IMR-90 (cell line): Measurements from ENCODE around the gene SPTBN5. TPM values are rescaled to one million over a fixed set of nuclear protein-coding genes. Genes with fewer than 3 reads are reported as not detected.

Experiments used
- ATAC-seq: fragments of 200-7000 bp; cut with Tn5 transposase; 2 replicates; pipeline ENCODE4 v1.9.1; 2020; ENCODE audit warnings: low read depth, mild to moderate bottlenecking, moderate library complexity
- BruUV-seq: library from RNA; stranded (reverse); fragments of 400-500 nt; replicated peaks from 2 replicates; lab custom pipeline; 2021; lab: Mats Ljungman, UMichigan
- CTCF ChIA-PET: fragments of 300-600 bp; formaldehyde crosslinking; extraction: SDS; loops from one replicate; lab custom pipeline; 2021; ENCODE audit warnings: antibody characterized with exemption; lab: Yijun Ruan, JAX
- POLR2A ChIA-PET: fragments of 300-600 bp; sonication (Branson Sonifier 250); formaldehyde crosslinking; loops from one replicate; lab custom pipeline; 2022; ENCODE audit warnings: antibody characterized with exemption; ENCODE audit not compliant: unreplicated experiment; lab: Charles Lee
- DNase-seq: peaks from one replicate; pipeline ENCODE4 v3.0.0; 2013
- H2AFZ ChIP-seq: replicated peaks from 2 replicates; pipeline ENCODE3; 2013; ENCODE audit warnings: low read length, mild to moderate bottlenecking; ENCODE audit not compliant: poor library complexity
- H2AK5ac ChIP-seq: 2 replicates; pipeline ENCODE4 v1.6.1; 2013; ENCODE audit warnings: low read depth, low read length, inconsistent platforms
- H2AK9ac ChIP-seq: replicated peaks from 2 replicates; pipeline ENCODE3; 2013; ENCODE audit warnings: mild to moderate bottlenecking, low read depth, low read length, moderate library complexity; ENCODE audit not compliant: poor library complexity
- H2BK120ac ChIP-seq: 2 replicates; pipeline ENCODE4 v1.6.1; 2013; ENCODE audit warnings: low read depth, low read length, inconsistent platforms
- H2BK15ac ChIP-seq: 3 replicates; pipeline ENCODE4 v1.6.1; 2013; ENCODE audit warnings: low read depth, low read length, inconsistent platforms
- H2BK20ac ChIP-seq: 2 replicates; pipeline ENCODE4 v1.6.1; 2013; ENCODE audit warnings: low read depth, mild to moderate bottlenecking, inconsistent platforms, low read length, moderate library complexity
- H2BK5ac ChIP-seq: 2 replicates; pipeline ENCODE4 v1.6.1; 2013; ENCODE audit warnings: mild to moderate bottlenecking, low read depth, low read length, inconsistent platforms; ENCODE audit not compliant: poor library complexity, severe bottlenecking
- H3K14ac ChIP-seq: replicated peaks from 2 replicates; pipeline ENCODE4 v1.6.1; 2013; ENCODE audit warnings: low read depth, low read length, inconsistent platforms
- H3K18ac ChIP-seq: 2 replicates; pipeline ENCODE4 v1.6.1; 2013; ENCODE audit warnings: low read depth, low read length, control low read depth
- H3K23ac ChIP-seq: 2 replicates; pipeline ENCODE4 v1.6.1; 2013; ENCODE audit warnings: low read depth, low read length, inconsistent platforms
- H3K27ac ChIP-seq: 2 replicates; pipeline ENCODE4 v1.5.1; 2013; ENCODE audit warnings: mild to moderate bottlenecking, control low read depth, low read length; ENCODE audit not compliant: insufficient read depth
- H3K27me3 ChIP-seq: 2 replicates; pipeline ENCODE4 v1.6.1; 2013; ENCODE audit warnings: low read length; ENCODE audit not compliant: control insufficient read depth, insufficient read depth
- H3K36me3 ChIP-seq: 2 replicates; pipeline ENCODE4 v1.6.1; 2013; ENCODE audit warnings: low read length, mixed read lengths; ENCODE audit not compliant: control insufficient read depth, insufficient read depth
- H3K4ac ChIP-seq: 2 replicates; pipeline ENCODE4 v1.6.1; 2013; ENCODE audit warnings: low read depth, low read length, inconsistent platforms
- H3K4me1 ChIP-seq: 2 replicates; pipeline ENCODE4 v1.6.1; 2013; ENCODE audit warnings: low read length, mixed read lengths; ENCODE audit not compliant: control insufficient read depth, insufficient read depth
- H3K4me2 ChIP-seq: 2 replicates; pipeline ENCODE4 v1.6.1; 2013; ENCODE audit warnings: low read depth, mild to moderate bottlenecking, control low read depth, low read length, moderate library complexity
- H3K4me3 ChIP-seq: 2 replicates; pipeline ENCODE4 v1.5.1; 2013; ENCODE audit warnings: low read depth, mild to moderate bottlenecking, control low read depth, low read length, moderate library complexity; ENCODE audit not compliant: insufficient read depth
- H3K56ac ChIP-seq: 2 replicates; pipeline ENCODE4 v1.6.1; 2013; ENCODE audit warnings: low read length, inconsistent platforms; ENCODE audit not compliant: insufficient read depth; ENCODE audit errors: extremely low read depth
- H3K79me1 ChIP-seq, 2 experiments: 2 replicates each; pipeline ENCODE4 v1.6.1; 2013; ENCODE audit warnings: low read length in 2 of 2, inconsistent platforms in 1 of 2, low read depth in 1 of 2
- H3K9ac ChIP-seq: 2 replicates; pipeline ENCODE4 v1.6.1; 2013; ENCODE audit warnings: low read depth, low read length, control low read depth
- H3K9me1 ChIP-seq: 2 replicates; pipeline ENCODE4 v1.6.1; 2013; ENCODE audit warnings: low read length, inconsistent platforms; ENCODE audit not compliant: insufficient read depth
- H3K9me3 ChIP-seq: 2 replicates; pipeline ENCODE4 v1.6.1; 2013; ENCODE audit warnings: low read length; ENCODE audit not compliant: control insufficient read depth, insufficient read depth
- H4K20me1 ChIP-seq: 2 replicates; pipeline ENCODE4 v1.6.1; 2013; ENCODE audit warnings: low read length, inconsistent platforms; ENCODE audit not compliant: insufficient read depth
- H4K5ac ChIP-seq: 2 replicates; pipeline ENCODE4 v1.6.1; 2013; ENCODE audit warnings: mild to moderate bottlenecking, low read depth, low read length, control low read depth
- H4K8ac ChIP-seq, 2 experiments: 2 replicates each; pipeline ENCODE4 v1.6.1; 2013; ENCODE audit warnings: low read depth in 2 of 2, low read length in 2 of 2, control low read depth in 1 of 2, inconsistent platforms in 1 of 2
- H4K91ac ChIP-seq: 2 replicates; pipeline ENCODE4 v1.6.1; 2013; ENCODE audit warnings: low read depth, low read length, inconsistent platforms; ENCODE audit not compliant: insufficient read depth
- BHLHE40 ChIP-seq: fragments of 150-350 bp; IDR thresholded peaks from 2 replicates; pipeline ENCODE4 v1.6.1; 2016; ENCODE audit warnings: mild to moderate bottlenecking, low read depth, low read length
- CEBPB ChIP-seq: IDR thresholded peaks from 2 replicates; pipeline ENCODE4 v1.6.1; 2012; ENCODE audit warnings: low read depth, low read length, improper control_type of control experiment
- CHD1 ChIP-seq: IDR thresholded peaks from 2 replicates; pipeline ENCODE4 v1.6.1; 2012; ENCODE audit warnings: low read depth, low read length, improper control_type of control experiment
- FOS ChIP-seq: fragments of 150-350 bp; IDR thresholded peaks from 2 replicates; pipeline ENCODE4 v1.6.1; 2016; ENCODE audit warnings: low read depth, low read length
- MAFK ChIP-seq: IDR thresholded peaks from 2 replicates; pipeline ENCODE4 v1.6.1; 2012; ENCODE audit warnings: low read depth, low read length, improper control_type of control experiment
- MAZ ChIP-seq: IDR thresholded peaks from 2 replicates; pipeline ENCODE4 v1.6.1; 2012; ENCODE audit warnings: low read depth, mild to moderate bottlenecking, low read length, improper control_type of control experiment, moderate library complexity, borderline replicate concordance
- MXI1 ChIP-seq: IDR thresholded peaks from 2 replicates; pipeline ENCODE4 v1.6.1; 2012; ENCODE audit warnings: low read depth, mild to moderate bottlenecking, low read length, moderate library complexity, borderline replicate concordance
- NFE2L2 ChIP-seq: fragments of 150-350 bp; IDR thresholded peaks from 2 replicates; pipeline ENCODE4 v1.6.1; 2016; ENCODE audit warnings: low read depth, mild to moderate bottlenecking, low read length
- POLR2A ChIP-seq: IDR thresholded peaks from 2 replicates; pipeline ENCODE4 v1.6.1; 2012; ENCODE audit warnings: mild to moderate bottlenecking, low read depth, low read length
- RAD21 ChIP-seq: IDR thresholded peaks from 2 replicates; pipeline ENCODE4 v1.6.1; 2012; ENCODE audit warnings: low read length, improper control_type of control experiment
- RCOR1 ChIP-seq: IDR thresholded peaks from 2 replicates; pipeline ENCODE4 v1.6.1; 2012; ENCODE audit warnings: mild to moderate bottlenecking, low read length, improper control_type of control experiment; ENCODE audit not compliant: insufficient replicate concordance
- RFX5 ChIP-seq: IDR thresholded peaks from 2 replicates; pipeline ENCODE4 v1.8.0; 2012; ENCODE audit warnings: low read depth, mild to moderate bottlenecking, low read length, moderate library complexity
- SMC3 ChIP-seq: fragments of 150-350 bp; IDR thresholded peaks from 2 replicates; pipeline ENCODE4 v1.6.1; 2016; ENCODE audit warnings: low read depth, mild to moderate bottlenecking, antibody characterized with exemption, low read length, moderate library complexity
- dilution Hi-C: fragments of 300-500 bp; cut with HindIII; formaldehyde crosslinking; loops from one replicate; pipeline ENCODE4 v1.14.3; 2018; ENCODE audit warnings: low sequenced_read_pairs; ENCODE audit not compliant: unreplicated experiment
- in situ Hi-C: fragments of 300-500 bp; cut with MboI; formaldehyde crosslinking; loops from 3 replicates; pipeline ENCODE4 v1.14.3; 2019; ENCODE audit warnings: low sequenced_read_pairs, inconsistent platforms, mixed read lengths
- intact Hi-C: fragments of 100-400 bp; cut with micrococcal nuclease; formaldehyde crosslinking; loops from 2 replicates; pipeline ENCODE4 v1.10.0; 2022
- polyA plus RNA-seq, 3 experiments: library from polyadenylated mRNA; depleted of rRNA; stranded (reverse); fragments of >200 nt; gene quantifications; 2 replicates each; pipeline ENCODE4 v1.2.3, GENCODE V29; 2012; ENCODE audit warnings: low replicate concordance in 1 of 3
- total RNA-seq: library from RNA; depleted of rRNA; stranded (reverse); fragments of >200 nt; gene quantifications from 2 replicates; pipeline ENCODE4 v1.2.3, GENCODE V29; 2012
- TF ChIP-seq, protein P1 (sequence below): conservative IDR thresholded peaks from 2 replicates; pipeline ENCODE4 v1.5.1; 2012; ENCODE audit warnings: mild to moderate bottlenecking, low read depth, low read length, improper control_type of control experiment
- TF ChIP-seq, protein P2 (sequence below): fragments of 150-350 bp; IDR thresholded peaks from 2 replicates; pipeline ENCODE4 v1.6.1; 2017; ENCODE audit warnings: mild to moderate bottlenecking, antibody characterized with exemption, low read length, low read depth
- TF ChIP-seq, protein P3 (sequence below): fragments of 150-350 bp; IDR thresholded peaks from 2 replicates; pipeline ENCODE4 v1.6.1; 2016; ENCODE audit warnings: low read depth, mild to moderate bottlenecking, low read length, moderate library complexity, borderline replicate concordance

SPTBN5 gene
- total and polyA plus RNA-seq, 2 of the 4 experiments (the other 2 are of a cell fraction) = under 0.01 to 0.38 TPM

DNA sequence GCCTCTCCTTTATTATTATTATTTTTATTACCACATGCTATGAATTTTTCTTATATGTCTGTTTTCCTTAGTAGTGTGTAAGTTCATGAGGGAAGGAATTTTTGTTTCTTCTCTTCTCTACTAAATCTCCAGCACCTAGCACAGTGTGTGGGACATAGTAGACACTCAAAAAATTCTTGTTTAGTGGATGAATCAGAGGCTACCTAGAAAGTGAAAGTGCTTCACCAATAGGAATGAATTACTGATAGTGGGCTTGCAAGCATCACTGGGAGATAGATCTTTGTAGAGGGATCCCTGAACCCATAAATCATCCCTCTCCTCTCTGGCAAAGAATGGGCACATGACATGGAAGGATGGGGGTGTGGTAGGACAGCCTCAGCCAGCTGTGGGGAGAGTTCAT is 8.5 kb downstream of the SPTBN5 start:
- in situ Hi-C loops (no loop called here), intact Hi-C loops (no loop called here), dilution Hi-C loops (no loop called here)
- H2BK15ac ChIP-seq = no peak overlapping the region
- no peak overlapping the region for H4K91ac ChIP-seq
- H4K5ac ChIP-seq = no peak overlapping the region
- no peak overlapping the region for H3K27ac ChIP-seq
- H3K4me1 ChIP-seq = 0 out of 2 replicates have a peak, but pooled peaks cover 2% of the 10 kb centered on the region
- ATAC-seq (no peak), DNase-seq (no peak)
- H3K9ac ChIP-seq = no peak overlapping the region
- ChIA-PET CTCF (no interaction called here), POLR2A (no interaction called here)
- peaks cover 23% of the 10 kb centered on the region for H3K27me3 ChIP-seq
- H3K4me2 ChIP-seq = no peak overlapping the region
- no peak overlapping the region for H2BK5ac ChIP-seq
- no peak overlapping the region for H2AFZ ChIP-seq
- H3K18ac ChIP-seq = no peak overlapping the region
- peaks cover 2% of the 10 kb centered on the region; the same call in 1 of the 2 replicates for H3K9me1 ChIP-seq
- no peak overlapping the region for H2AK5ac ChIP-seq
- H2AK9ac ChIP-seq = no peak overlapping the region
- no peak overlapping the region for H4K8ac ChIP-seq
- no peak for TF ChIP-seq MAFK
- TF ChIP-seq SMC3 = no peak
- TF ChIP-seq, protein P1, sequence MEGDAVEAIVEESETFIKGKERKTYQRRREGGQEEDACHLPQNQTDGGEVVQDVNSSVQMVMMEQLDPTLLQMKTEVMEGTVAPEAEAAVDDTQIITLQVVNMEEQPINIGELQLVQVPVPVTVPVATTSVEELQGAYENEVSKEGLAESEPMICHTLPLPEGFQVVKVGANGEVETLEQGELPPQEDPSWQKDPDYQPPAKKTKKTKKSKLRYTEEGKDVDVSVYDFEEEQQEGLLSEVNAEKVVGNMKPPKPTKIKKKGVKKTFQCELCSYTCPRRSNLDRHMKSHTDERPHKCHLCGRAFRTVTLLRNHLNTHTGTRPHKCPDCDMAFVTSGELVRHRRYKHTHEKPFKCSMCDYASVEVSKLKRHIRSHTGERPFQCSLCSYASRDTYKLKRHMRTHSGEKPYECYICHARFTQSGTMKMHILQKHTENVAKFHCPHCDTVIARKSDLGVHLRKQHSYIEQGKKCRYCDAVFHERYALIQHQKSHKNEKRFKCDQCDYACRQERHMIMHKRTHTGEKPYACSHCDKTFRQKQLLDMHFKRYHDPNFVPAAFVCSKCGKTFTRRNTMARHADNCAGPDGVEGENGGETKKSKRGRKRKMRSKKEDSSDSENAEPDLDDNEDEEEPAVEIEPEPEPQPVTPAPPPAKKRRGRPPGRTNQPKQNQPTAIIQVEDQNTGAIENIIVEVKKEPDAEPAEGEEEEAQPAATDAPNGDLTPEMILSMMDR = no peak
- TF ChIP-seq, protein P2, sequence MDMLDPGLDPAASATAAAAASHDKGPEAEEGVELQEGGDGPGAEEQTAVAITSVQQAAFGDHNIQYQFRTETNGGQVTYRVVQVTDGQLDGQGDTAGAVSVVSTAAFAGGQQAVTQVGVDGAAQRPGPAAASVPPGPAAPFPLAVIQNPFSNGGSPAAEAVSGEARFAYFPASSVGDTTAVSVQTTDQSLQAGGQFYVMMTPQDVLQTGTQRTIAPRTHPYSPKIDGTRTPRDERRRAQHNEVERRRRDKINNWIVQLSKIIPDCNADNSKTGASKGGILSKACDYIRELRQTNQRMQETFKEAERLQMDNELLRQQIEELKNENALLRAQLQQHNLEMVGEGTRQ = no peak
- TF ChIP-seq MAZ = no peak
- no peak for TF ChIP-seq RCOR1
- TF ChIP-seq, protein P3, sequence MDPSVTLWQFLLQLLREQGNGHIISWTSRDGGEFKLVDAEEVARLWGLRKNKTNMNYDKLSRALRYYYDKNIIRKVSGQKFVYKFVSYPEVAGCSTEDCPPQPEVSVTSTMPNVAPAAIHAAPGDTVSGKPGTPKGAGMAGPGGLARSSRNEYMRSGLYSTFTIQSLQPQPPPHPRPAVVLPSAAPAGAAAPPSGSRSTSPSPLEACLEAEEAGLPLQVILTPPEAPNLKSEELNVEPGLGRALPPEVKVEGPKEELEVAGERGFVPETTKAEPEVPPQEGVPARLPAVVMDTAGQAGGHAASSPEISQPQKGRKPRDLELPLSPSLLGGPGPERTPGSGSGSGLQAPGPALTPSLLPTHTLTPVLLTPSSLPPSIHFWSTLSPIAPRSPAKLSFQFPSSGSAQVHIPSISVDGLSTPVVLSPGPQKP = no peak
- TF ChIP-seq CEBPB = no peak
- TF ChIP-seq CHD1 = no peak
- no peak for TF ChIP-seq FOS
- no peak for TF ChIP-seq BHLHE40
- TF ChIP-seq MXI1 = no peak
- no peak for TF ChIP-seq RAD21
- TF ChIP-seq RFX5 = no peak
- no peak for TF ChIP-seq NFE2L2
- TF ChIP-seq POLR2A = no peak
- no peak overlapping the region for H2BK20ac ChIP-seq
- H3K9me3 ChIP-seq = no peaks in the 10 kb centered on the region
- H2BK120ac ChIP-seq = no peak overlapping the region
- H3K36me3 ChIP-seq = no peaks in the 10 kb centered on the region
- H3K4me3 ChIP-seq = no peak overlapping the region
- no TSS peak for BruUV-seq
- H4K20me1 ChIP-seq = peaks cover 9% of the 10 kb centered on the region; the same call in 1 of the 2 replicates
- H3K79me1 ChIP-seq = no peaks in the 10 kb centered on the region
- no peak overlapping the region for H3K4ac ChIP-seq
- no peak overlapping the region for H3K23ac ChIP-seq
- no peak overlapping the region for H3K14ac ChIP-seq
- no peak overlapping the region for H3K56ac ChIP-seq
